Stimulated activated CD4-positive, alpha-beta T cell treated with anti-CD3 and anti-CD28 coated beads, Interleukin-15, amount 100 ng/mL, for 1 hour (primary cell): ENCODE data around the gene SEZ6.

Experiments used
- DNase-seq, 2 donors: peaks; one replicate each; pipeline ENCODE4 v3.0.0-alpha.2; 2020; ENCODE audit warnings: low read depth in 1 of 2, low spot score in 1 of 2

Gene SEZ6

DNA sequence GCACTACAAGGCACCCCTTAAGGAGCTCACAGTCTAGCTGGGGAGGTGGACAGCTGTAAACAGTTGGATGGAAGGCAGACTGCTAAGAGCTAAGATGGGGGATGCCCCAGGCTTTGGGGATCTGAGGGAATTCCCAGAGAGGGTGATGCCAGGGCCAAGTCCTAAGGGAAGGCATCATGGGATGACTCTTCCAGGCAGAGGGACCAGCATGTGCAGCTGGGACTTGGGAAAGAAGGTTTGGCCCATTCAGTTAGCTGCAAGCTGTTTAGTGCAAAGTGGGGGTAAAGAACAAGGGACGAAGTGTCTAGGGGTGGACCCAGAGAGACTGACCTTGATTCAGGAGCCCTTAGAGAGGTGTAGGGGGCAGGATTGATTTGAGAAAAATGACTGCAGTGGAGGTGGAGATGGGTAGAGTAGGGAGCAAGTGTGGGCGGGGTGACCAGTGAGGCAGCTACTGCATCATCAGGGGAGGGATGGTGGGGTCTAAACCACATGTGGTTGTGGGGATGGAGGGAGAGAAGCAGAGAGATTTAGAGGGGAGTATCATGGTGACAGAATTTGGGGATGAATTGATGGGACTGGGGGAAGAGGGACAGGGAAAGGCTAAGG is 27.4 kb downstream of the SEZ6 start:
- DNase-seq, result no peak

DNA sequence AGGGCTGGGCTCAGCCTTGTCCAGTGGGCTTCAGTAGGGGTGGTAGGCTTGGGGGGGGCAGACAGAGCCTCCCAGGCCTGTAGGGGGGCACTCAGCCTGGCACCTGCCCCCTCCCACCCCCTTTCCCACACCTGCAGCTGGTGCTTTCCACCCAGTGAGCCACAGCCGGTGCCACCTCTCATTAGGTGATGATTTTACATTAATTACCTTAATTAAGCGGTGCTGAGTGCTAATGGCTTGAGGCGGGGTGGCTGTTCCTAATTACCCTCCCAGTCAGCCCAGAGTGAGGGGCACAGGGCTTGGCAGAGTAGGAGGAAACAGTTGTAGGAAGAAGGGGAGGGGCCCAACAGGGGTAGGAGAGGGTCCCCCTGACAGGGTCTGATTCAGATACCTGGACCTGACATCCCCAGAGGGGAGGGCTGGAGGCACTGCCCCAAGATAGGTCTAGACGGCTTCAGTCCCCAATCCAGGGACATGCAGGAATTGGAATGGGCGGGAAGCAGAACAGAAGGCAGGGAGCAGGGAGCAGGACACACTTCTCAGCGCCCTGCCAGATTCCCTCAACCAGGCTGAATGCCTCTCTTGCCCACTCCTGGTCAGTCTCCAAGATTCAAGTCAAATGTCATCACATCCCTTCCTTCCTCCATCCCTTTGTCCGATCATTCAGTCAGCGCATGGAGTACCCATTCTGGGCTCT is 28.0 kb downstream of the SEZ6 start:
- DNase-seq, result no peak

DNA sequence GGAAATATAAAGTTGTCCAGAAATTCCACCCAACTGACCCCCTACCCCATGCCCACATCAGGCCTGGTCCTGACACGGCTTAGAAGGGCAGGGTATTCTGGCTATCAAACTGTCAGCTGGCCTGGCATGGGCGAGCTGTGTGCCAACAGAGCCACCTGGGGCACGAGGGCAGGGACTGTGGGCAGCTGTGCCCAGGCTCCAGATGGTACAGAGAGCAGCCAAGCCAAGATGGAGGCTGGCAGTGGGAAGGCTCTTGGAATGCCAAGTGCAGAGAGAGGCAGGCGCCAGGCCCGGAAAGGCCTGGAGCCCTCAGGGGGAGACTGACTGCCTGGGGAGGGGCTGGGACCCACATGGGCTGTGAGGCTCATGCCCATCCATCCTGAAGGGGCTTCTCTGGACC is 30.2 kb downstream of the SEZ6 start:
- no peak for DNase-seq

DNA sequence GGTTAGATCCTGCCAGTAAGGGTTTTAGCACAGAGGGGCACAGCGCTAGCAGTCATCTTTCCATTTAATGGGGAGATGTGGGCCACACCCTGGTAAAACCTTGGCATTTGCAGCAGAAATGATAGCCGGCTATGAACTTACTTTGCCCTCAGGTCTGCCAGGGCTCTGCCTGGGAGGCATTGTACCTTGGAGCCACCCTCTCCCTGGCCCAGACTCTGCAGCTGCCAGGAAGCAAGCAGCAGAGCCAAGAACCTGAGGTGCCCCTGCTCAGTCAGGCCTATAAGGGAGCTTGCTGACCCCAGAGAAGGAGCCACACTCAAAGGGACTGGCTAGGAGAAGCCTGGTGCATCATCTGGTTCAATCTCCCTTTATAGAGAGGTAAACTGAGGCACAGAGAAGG is 30.8 kb downstream of the SEZ6 start:
- DNase-seq, result no peak

DNA sequence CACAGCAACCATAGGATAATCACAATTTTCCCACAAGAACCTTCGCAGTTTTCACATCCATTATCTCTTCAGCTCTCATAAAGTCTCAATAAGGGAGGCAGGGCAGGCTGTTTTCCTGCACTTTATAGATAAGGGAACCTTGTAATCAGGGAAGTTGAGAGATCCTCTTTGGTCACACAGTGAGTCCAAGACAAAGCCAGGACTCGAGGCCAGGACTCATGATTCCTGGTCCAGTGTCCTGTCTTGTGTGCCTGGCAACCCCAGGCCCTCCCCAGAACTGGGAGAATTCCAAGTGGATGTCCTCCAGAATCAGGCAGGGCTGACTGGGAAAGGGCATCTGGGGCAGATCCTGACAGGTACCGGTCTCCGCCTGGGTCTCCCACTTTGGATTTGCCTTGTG is 31.4 kb downstream of the SEZ6 start:
- no peak for DNase-seq

DNA sequence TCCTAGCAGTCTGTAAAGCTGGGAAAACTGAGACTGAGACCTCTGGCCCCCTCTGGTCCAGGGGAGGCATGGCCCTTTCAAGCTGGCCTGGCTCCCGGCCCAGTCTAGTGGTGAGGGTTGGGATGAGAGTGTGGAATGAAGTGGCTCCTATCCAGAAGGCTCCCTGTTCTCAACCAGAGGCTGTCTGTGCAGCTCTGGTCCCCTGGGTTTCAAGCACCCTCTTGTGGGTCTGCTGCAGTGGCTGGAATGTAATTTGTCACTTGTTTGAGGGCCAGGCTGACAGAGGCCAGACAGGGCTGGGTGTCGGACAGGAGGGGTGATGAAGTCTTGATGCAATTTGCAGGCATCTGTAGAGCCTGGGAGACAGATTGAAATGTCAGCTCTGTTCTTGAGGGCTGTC is 32.4 kb downstream of the SEZ6 start:
- no peak for DNase-seq

DNA sequence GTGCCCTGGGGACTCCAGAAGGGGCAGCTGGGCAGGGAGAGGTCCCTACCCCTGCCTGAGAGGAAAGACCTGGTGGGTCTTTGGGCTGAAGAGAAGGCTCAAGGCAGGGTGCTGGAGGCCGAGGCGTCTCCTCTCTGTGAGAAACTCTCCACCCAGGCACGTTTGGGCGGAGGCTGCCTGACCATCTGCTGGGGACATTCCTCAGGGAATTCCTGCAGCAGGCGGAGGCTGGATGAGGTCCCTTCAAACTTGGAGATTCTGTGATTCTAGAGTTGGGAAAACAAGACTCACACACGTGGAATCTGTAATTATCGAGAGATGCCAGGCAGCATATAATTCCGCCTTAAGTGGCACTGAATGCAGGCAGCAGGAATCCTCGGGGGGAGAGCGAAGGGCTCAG is 33.4 kb downstream of the SEZ6 start:
- DNase-seq, result no peak

DNA sequence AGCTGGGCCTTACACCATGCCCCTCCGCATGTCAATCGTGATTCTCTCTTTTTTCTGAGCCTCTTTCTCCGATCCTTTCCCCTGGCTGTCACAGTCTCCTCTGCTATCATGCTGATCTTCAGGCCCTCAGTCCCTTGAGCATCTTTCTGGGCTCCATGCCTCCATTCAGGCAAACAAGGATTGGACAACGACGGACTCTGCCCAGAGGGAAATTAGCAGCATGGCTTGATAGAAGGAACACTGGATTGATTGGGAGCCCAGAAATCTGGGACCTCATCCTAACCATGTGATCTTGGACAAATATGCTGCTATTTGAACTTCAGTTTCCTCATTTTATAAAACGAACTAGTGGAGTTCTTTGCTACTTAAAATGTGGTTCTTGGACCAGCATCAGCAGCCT is 35.0 kb downstream of the SEZ6 start:
- no peak for DNase-seq

DNA sequence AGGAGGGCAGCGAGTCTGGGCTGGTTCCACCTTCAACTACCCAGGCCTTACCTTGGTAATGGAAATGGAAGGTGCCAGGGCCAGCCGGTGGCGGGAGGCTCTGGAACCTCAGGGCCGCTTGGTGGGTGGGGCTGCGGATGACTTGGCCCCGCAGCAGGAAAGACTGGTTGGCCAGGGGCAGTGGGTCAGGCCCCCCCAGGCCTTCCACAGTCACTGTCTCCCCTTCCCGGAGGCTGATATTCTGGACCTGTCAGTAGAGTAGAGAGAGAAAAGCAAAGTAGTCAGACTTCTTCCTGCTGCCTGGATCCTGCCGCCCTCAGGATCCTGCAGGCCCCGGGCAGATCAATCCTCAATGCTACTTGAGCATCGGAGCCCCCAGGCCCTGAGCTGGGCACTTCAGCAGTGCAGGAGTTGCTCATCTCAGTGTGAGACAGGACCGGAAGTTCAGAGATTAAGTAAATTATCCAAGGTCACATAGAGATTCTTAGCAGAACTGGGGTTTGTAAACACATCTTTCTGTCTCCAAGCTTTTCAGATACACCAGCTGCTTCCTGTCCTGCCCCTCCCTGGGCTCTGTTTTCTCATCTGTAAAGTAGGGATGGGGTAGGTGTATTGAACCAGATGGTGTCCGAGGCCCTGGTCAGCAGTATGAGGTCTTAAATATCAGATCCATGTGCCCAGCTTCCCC is 36.0 kb downstream of the SEZ6 start:
- no peak for DNase-seq

DNA sequence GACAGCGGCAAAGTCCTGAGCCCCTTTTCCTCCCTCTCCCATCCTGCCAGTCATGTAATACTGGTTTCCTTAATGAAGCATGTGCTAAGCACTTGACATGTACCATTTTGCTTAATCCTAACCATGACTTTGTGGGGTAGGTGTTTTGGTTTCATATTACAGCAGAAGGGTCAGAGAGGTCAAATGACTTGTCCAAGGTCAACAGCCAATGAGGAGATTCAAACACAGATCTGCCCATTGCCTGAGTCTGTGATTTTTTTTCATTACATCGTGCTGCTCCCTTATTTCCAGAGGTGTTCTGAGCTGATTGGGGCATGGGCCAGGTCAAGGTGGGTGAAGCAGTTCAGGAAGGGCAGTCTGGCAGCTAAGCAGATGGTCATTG is 36.9 kb downstream of the SEZ6 start:
- no peak for DNase-seq

DNA sequence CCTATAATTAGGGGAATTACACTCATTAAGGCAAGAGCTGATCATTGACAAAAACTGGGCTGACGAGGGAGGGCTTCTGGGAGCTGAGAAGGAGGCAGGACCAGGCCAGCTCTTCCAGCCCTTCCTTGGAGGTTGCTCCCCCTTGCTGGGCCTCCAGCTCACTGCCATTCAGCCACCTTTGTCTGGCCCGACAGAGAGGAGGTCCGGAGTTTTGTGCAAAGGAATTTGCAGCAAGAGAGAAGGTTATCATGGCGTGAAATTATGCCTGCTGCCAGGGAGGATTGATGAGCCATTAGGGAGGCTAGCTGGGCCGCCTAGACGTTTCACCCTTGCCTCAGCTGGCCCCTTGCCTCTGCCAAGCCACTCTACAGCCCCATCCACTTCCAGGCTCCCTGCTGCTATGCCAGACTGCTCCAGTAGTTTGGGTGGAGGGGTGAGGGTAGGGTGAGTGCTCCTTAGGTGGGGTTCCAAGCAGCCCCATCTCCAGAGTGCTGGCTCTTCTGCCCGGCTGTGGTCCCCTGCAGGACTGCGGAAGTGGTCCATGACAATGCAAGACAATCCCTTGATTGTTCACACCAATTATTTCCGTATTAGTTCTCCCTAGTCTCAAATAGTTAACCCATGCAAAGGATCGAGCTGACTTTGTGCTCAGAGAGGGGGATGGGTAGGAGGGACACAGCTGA is 37.5 kb downstream of the SEZ6 start:
- DNase-seq, result no peak

DNA sequence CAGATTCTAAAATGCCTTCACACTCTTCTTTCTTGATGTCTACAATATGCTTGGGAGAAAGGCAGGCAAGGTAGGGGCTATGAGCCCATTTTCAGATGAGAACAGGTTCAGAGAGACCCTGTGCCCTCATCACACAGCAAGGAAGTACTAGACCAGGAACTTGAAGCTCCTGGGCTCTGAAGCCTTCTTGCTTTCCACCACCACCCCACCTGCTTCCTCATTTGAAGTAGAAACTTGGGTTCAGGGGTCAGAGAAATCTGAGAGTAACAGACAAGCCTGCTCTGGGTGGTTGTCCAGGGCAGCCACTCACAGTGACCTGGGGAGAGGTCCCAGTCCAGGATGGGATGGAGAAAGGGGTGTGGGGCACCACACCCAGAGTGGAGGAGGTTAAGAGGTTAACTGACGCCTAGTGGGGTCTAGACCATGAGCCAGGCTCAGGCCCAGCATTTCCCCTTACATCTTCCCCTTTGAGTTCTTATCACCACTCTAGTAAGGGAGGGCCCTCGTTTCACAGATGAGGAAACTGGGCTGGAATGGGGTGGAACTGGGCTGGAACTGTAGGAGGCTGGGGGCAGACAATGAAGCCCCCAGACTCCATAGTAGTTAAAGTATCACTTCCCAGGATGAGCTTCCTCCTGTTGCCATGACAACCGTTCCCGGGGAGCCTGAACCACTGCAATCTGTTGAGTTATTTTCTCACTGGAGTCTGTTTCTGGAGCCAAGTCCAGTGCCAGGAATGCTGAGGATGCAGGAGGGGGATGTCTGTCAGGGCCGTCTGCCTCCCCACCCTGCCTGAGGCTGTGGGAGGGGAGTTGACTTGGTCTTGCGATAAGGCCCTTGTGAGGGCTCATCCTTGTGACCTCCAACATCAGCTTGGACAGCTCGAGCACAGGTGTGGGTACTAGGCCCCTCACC is 38.4 kb downstream of the SEZ6 start:
- no peak for DNase-seq

DNA sequence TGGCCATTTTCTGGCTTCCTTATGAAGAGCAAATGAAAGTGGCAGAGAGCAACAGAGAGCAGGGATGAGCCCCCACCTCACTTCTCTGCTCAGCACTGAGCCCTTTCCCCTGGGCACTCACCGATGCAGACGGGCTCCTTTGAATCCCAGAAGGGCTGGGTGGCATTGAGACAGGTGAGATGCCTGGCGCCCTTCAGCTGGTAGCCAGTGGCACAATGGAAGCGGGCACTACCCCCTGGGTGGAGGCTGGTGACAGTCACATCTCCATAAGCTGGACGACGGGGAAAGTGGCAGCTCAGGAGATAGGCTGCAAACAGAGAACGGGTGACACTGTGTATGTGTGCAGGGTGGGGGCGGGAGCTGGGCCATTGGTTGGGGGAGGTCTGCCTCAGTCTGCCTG is 42.0 kb downstream of the SEZ6 start:
- no peak for DNase-seq

DNA sequence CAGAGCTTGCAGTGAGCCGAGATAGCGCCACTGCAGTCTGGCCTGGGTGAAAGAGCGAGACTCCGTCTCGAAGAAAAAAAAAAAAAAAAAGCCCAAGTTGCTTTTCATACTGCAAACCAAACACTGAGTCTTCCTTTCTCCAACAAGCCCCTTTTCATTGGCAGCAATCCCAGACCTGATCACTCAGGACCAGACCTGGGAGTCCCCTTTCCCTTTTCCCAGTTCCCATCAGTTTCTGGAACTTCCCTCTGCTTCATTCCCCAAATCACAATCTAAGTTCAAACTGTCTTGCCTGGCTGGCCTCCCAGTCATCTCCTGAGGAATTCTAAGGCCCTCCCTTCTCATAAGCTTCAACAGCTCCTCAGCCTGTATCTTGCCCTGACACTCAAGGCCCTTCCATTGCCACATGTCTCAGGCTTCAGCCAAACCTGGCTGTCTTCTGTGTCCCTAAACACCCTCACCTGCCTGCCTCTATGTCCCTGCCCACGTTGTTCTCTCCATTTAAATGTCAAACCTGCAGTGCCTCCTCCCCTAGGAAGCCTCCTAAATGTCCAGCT is 42.7 kb downstream of the SEZ6 start:
- DNase-seq, result no peak

DNA sequence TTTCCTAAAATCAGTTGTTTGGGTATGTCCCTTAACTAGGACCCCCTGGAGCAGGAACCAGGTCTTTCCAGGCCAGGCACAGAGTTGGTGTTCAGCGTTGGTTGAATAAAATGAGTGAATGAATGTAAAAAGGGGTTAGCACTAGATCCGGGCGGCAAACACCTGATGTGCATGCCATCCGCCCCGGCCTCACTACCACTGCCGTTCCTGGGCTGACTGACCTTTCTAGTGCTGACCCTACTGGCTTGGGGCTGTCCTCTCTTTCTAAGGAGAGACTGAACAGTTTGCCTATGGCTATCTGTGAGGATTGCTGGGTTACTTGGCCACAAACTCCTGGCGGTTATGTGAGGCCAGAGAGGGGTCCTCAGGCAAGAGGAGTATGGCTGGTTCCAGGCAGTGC is 44.4 kb downstream of the SEZ6 start:
- DNase-seq, result no peak

DNA sequence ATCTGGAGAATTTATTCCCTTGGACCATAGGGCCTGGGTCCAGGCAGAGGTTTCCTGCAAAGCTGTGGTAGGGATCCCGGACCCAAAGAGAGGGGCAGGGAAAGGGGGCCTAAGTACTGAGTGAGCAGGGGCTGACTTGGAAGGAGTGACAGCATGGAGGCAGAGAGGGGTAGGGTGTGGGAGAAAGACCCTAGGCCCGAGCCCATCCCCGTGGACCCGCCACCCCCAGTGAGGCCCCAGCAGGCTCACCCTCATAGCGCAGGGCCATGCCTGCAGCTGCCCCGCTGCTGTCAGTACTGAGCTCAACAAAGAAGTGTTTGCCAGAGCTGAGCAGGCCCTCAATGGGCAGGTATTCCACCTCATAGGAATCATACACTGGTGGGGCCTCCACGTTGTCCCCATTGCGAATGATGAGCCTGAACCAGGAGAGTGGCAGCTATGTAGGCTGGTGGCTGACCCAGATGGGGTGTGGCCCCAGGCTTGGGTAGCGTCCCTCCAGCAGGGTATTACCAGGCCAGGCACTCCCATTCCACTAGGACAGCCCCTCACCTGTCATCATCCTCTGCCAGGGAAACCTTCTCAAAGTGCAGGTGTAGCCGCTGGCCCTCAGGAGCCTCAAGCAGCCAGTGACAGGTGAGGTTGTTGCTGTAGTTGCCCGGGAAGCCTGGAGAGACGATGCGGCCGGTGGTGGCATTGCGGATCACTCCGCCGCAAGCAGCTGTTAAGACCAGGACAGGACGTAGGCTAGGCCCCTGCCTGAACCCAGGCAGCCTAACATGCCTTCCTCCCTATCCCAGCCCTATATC is 45.4 kb downstream of the SEZ6 start:
- DNase-seq, result no peak

DNA sequence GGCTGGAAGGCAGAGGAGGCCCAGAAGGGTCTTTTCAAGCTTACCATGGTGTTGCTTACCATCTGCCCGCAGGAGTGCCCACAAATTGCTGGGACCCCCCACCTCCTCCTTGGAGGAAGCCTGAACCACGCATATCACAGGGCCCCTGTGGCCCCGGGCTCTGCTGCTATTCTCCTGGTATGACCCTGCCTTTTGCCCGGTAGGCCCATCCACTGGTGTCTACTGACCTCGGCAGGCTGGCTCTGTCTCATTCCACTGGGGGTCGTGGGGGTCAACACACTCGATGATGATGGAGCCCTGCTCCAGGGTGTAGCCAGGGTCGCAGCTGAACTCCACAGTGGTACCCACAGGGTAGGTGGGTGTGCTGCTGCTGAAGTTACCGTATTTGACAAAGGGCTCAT is 46.4 kb downstream of the SEZ6 start:
- no peak for DNase-seq

DNA sequence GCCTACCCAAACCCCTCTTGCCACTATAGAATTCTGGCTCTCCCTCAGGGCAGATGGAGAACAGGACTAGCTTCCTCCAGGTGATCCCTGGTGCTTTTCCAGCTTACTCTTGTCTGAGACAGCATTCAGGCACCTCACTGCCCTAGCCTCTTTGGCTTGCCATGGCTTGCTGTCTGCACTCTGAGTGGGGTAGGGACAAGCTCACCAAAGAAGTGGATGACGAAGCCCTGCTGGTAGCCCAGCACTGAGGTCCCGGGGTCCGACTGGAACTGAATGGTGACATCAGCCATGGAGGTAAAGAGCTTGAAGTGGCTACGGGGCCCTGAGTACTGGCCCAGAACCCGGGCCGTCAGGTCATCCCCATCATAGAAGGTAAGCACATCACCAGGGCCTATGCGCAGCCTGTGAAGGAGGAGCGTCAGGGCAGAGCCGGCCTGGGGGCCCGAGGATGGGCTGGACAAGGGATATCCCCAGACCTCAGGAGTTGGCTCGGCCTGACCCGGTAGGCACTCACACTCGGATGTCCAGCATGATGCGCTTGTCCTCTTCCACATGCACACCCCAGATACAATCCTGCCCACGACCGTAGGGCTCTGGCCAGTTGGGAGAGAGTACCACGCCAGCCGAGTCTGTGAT is 46.9 kb downstream of the SEZ6 start:
- DNase-seq, result no peak

DNA sequence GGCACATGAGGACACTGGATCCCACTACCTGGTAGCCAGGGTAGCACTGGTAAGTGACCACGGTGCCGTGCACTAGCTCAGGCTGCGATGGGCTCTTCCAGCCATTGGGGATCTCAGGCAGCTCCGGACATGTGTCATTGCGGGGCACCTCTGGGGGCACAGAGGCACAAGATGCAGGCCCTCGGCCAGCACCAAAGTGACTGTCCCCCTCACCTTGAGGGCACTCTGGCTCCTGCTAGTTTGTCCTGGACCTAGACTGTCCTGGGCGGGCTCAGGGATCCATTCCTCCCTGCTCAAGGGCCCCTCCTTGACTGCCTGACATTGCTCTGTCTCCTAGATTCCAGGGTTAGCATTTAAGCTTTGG is 47.9 kb downstream of the SEZ6 start:
- no peak for DNase-seq
